HG03432 (cell line): ENCODE data around the gene ATP8B3.

Experiments used
- ATAC-seq: cut with Tn5 transposase; IDR thresholded peaks from one replicate; pipeline ENCODE4 v1.9.1; 2021; ENCODE audit warnings: mild to moderate bottlenecking, moderate library complexity; ENCODE audit not compliant: unreplicated experiment

Gene ATP8B3

GRCh38 chr19:1748115-1748872 is 63.8 kb downstream of the ATP8B3 start:
- ATAC-seq: no peak

GRCh38 chr19:1747285-1748114 is 64.6 kb downstream of the ATP8B3 start:
- no peak for ATAC-seq

- ATAC-seq: no peak
Measured at GRCh38 chr19:1746401-1747284, 65.4 kb downstream of the ATP8B3 start.

GRCh38 chr19:1745589-1746031 is 66.5 kb downstream of the ATP8B3 start:
- ATAC-seq: no peak

- no peak for ATAC-seq
Measured at GRCh38 chr19:1744822-1745563, 67.1 kb downstream of the ATP8B3 start.

GRCh38 chr19:1744133-1744665 is 67.9 kb downstream of the ATP8B3 start:
- no peak for ATAC-seq

- ATAC-seq: no peak
Measured at GRCh38 chr19:1742989-1743696, 68.9 kb downstream of the ATP8B3 start.

- no peak for ATAC-seq
Measured at GRCh38 chr19:1739960-1740629, 72.0 kb downstream of the ATP8B3 start.

GRCh38 chr19:1736927-1737326 is 75.1 kb downstream of the ATP8B3 start:
- no peak for ATAC-seq

- ATAC-seq: no peak
Measured at GRCh38 chr19:1736280-1736679, 75.8 kb downstream of the ATP8B3 start.

GRCh38 chr19:1734321-1734966 is 77.6 kb downstream of the ATP8B3 start:
- ATAC-seq: no peak
